OCI-LY3 (cell line): ENCODE measurements around the gene LNPK.

Experiments used
- CTCF ChIP-seq: fragments of 200-600, 300-600 bp; sonication (generic); IDR thresholded peaks from 2 replicates; pipeline ENCODE4 v1.5.1; 2014; ENCODE audit warnings: antibody characterized with exemption, low read length, low read depth
- EZH2phosphoT487 ChIP-seq: fragments of 200-600 bp; shearing (Covaris generic); IDR thresholded peaks from 2 replicates; pipeline ENCODE4 v1.6.1; 2018; ENCODE audit warnings: antibody characterized with exemption, mixed run types, low read depth

GRCh38 chr2:176027806-176028205 lies 25.7 kb upstream of the LNPK start:
- TF ChIP-seq CTCF (no peak), EZH2phosphoT487 (no peak)
